PC-3 (cell line): ENCODE measurements around the gene TMEM239. TPM values are rescaled to one million over a fixed set of nuclear protein-coding genes. Genes with fewer than 3 reads are reported as not detected.

Experiments
- ATAC-seq: fragments of 200-7000 bp; cut with Tn5 transposase; 2 replicates; pipeline ENCODE4 v1.9.1; 2020; ENCODE audit warnings: mild to moderate bottlenecking, moderate library complexity
- BruUV-seq: library from RNA; stranded (reverse); fragments of 400-500 nt; replicated peaks from 2 replicates; lab custom pipeline; 2021; lab: Mats Ljungman, UMichigan
- CTCF ChIA-PET: fragments of 300-600 bp; sonication (Branson Sonifier 250); formaldehyde crosslinking; loops from one replicate; lab custom pipeline; 2022; ENCODE audit warnings: antibody characterized with exemption; lab: Charles Lee
- POLR2A ChIA-PET: fragments of 300-600 bp; sonication (Branson Sonifier 250); formaldehyde crosslinking; loops from one replicate; lab custom pipeline; 2022; ENCODE audit warnings: antibody characterized with exemption; ENCODE audit not compliant: unreplicated experiment; lab: Charles Lee
- DNase-seq: peaks from one replicate; pipeline ENCODE4 v3.0.0-alpha.2; 2015
- H2AFZ ChIP-seq: fragments of 300-600 bp; sonication (generic); 2 replicates; pipeline ENCODE4 v1.6.0; 2016; ENCODE audit warnings: antibody characterized with exemption, low read length
- H3F3A ChIP-seq: fragments of 300-600 bp; sonication (generic); one replicate; pipeline ENCODE4 v1.6.0; 2017; ENCODE audit warnings: antibody characterized with exemption, low read length, control low read depth, mild to moderate bottlenecking; ENCODE audit not compliant: unreplicated experiment
- H3K27ac ChIP-seq: fragments of 300-600 bp; sonication (generic); 2 replicates; pipeline ENCODE4 v1.5.1; 2016; ENCODE audit warnings: mild to moderate bottlenecking, low read length
- H3K27me3 ChIP-seq: fragments of 300-600 bp; sonication (generic); 2 replicates; pipeline ENCODE4 v1.6.1; 2016; ENCODE audit warnings: low read length, mixed read lengths
- H3K36me3 ChIP-seq: fragments of 300-600 bp; sonication (generic); 2 replicates; pipeline ENCODE4 v1.6.1; 2016; ENCODE audit warnings: low read depth, mixed run types, low read length, mixed read lengths
- H3K4me1 ChIP-seq: fragments of 300-600 bp; sonication (generic); 2 replicates; pipeline ENCODE4 v1.5.1; 2016; ENCODE audit warnings: low read length; ENCODE audit not compliant: insufficient read depth
- H3K4me2 ChIP-seq: fragments of 300-600 bp; sonication (generic); 2 replicates; pipeline ENCODE4 v1.6.0; 2016; ENCODE audit warnings: low read length
- H3K4me3 ChIP-seq: fragments of 300-600 bp; sonication (generic); 2 replicates; pipeline ENCODE4 v1.5.1; 2016; ENCODE audit warnings: mild to moderate bottlenecking, low read length, mixed read lengths
- H3K79me2 ChIP-seq: fragments of 300-600 bp; sonication (generic); 2 replicates; pipeline ENCODE4 v1.6.1; 2017; ENCODE audit warnings: low read length, mixed read lengths
- H3K9ac ChIP-seq: fragments of 300-600 bp; sonication (generic); 2 replicates; pipeline ENCODE4 v1.6.0; 2016; ENCODE audit warnings: mild to moderate bottlenecking, low read length
- H3K9me2 ChIP-seq: fragments of 300-600 bp; sonication (generic); replicated peaks from 2 replicates; pipeline ENCODE4 v1.6.1; 2016; ENCODE audit warnings: mixed run types, low read length, mixed read lengths
- H3K9me3 ChIP-seq: fragments of 300-600 bp; sonication (generic); 2 replicates; pipeline ENCODE4 v1.6.1; 2016; ENCODE audit warnings: low read length, mixed read lengths
- H4K20me1 ChIP-seq: fragments of 300-600 bp; sonication (generic); 2 replicates; pipeline ENCODE4 v1.6.1; 2016; ENCODE audit warnings: low read length, mixed read lengths
- CTCF ChIP-seq: fragments of 300-600 bp; sonication (generic); conservative IDR thresholded peaks from 2 replicates; pipeline ENCODE4 v1.5.1; 2017; ENCODE audit warnings: antibody characterized with exemption, low read depth, mild to moderate bottlenecking, low read length
- EZH2 ChIP-seq: fragments of 300-600 bp; sonication (generic); IDR thresholded peaks from one replicate; pipeline ENCODE4 v1.6.1; 2017; ENCODE audit warnings: antibody characterized with exemption, mild to moderate bottlenecking, low read length; ENCODE audit not compliant: unreplicated experiment
- EZH2phosphoT487 ChIP-seq: fragments of 300-600 bp; sonication (generic); IDR thresholded peaks from 2 replicates; pipeline ENCODE4 v1.6.1; 2018; ENCODE audit warnings: mild to moderate bottlenecking, antibody characterized with exemption, low read length, borderline replicate concordance
- intact Hi-C: fragments of 100-400 bp; cut with micrococcal nuclease; formaldehyde crosslinking; loops from 2 replicates; pipeline ENCODE4 v1.9.0; 2023
- total RNA-seq: library from RNA; depleted of rRNA; stranded (reverse); fragments of >200 nt; gene quantifications from 2 replicates; pipeline ENCODE4 v1.2.3, GENCODE V29; 2014

The TMEM239 gene
- total RNA-seq, 1 experiment from 2014 or later, result 0.04 TPM

DNA sequence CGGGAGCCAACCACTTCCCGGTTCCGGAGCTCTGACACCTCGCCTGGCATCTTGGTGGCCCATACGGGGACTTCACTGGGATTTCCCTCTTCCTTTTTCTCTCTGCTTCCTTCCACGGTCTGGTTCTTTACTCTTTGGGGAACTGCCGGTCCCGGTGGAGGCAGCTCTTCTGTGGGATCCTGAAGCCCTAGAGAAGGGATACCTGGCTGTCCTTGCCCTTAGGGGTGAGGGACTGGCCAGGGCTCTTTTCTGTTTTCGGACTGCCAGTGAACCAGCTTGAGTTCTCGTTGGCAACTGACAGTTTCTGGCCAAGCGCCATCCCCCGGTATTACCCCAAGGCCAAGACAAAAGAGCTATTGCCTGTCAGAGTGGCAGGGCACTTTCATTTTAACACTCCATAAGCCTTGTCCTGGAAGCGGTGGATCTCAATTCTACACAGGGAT is 14.9 kb upstream of the TMEM239 start:
- H3K4me1 ChIP-seq, result no peaks in the 10 kb centered on the region
- no peaks in the 10 kb centered on the region for H3K27me3 ChIP-seq
- no peak overlapping the region for H3K4me2 ChIP-seq
- DNase-seq (no peak), ATAC-seq (no peak)
- H2AFZ ChIP-seq, result no peak overlapping the region
- ChIA-PET POLR2A (no interaction called here), CTCF (no interaction called here)
- no peaks in the 10 kb centered on the region for H3K79me2 ChIP-seq
- no peak overlapping the region for H3K4me3 ChIP-seq
- no TSS peak for BruUV-seq
- H3K27ac ChIP-seq, result no peak overlapping the region
- H3K9me2 ChIP-seq, result no peaks in the 10 kb centered on the region
- no peaks in the 10 kb centered on the region for H3F3A ChIP-seq
- intact Hi-C loops, result no loop called here
- no peak overlapping the region for H3K9ac ChIP-seq
- no peaks in the 10 kb centered on the region for H3K9me3 ChIP-seq
- no peaks in the 10 kb centered on the region for H3K36me3 ChIP-seq
- no peak for TF ChIP-seq EZH2phosphoT487
- TF ChIP-seq EZH2, result no peak
- no peak for TF ChIP-seq CTCF
- H4K20me1 ChIP-seq, result no peaks in the 10 kb centered on the region

GRCh38 chr20:2804041-2804828 is 11.9 kb upstream of the TMEM239 start:
- POLR2A ChIA-PET, result no interaction called here
- no peaks in the 10 kb centered on the region for H3K27me3 ChIP-seq
- no TSS peak for BruUV-seq
- intact Hi-C loops, result no loop called here
- TF ChIP-seq EZH2, result no peak
- no peak for TF ChIP-seq CTCF
- no peak for TF ChIP-seq EZH2phosphoT487
- no peaks in the 10 kb centered on the region for H4K20me1 ChIP-seq
- CTCF ChIA-PET, result no interaction called here
- H3K9me3 ChIP-seq, result no peaks in the 10 kb centered on the region
- H3K9ac ChIP-seq, result no peak overlapping the region
- no peak overlapping the region for H3K4me3 ChIP-seq
- H3F3A ChIP-seq, result no peaks in the 10 kb centered on the region
- no peaks in the 10 kb centered on the region for H3K4me1 ChIP-seq
- no peaks in the 10 kb centered on the region for H3K79me2 ChIP-seq
- no peak overlapping the region for H2AFZ ChIP-seq
- no peaks in the 10 kb centered on the region for H3K9me2 ChIP-seq
- DNase-seq, result no peak
- H3K36me3 ChIP-seq, result no peaks in the 10 kb centered on the region
- no peak overlapping the region for H3K27ac ChIP-seq
- ATAC-seq, result no peak
- no peak overlapping the region for H3K4me2 ChIP-seq
